ENCODE results near the gene KCNC4. TPM values are rescaled to one million over a fixed set of nuclear protein-coding genes. Genes with fewer than 3 reads are reported as not detected.

KCNC4 gene
- total RNA-seq, 2 experiments from 2014 or later = 5.6 to 17.8 TPM

DNA sequence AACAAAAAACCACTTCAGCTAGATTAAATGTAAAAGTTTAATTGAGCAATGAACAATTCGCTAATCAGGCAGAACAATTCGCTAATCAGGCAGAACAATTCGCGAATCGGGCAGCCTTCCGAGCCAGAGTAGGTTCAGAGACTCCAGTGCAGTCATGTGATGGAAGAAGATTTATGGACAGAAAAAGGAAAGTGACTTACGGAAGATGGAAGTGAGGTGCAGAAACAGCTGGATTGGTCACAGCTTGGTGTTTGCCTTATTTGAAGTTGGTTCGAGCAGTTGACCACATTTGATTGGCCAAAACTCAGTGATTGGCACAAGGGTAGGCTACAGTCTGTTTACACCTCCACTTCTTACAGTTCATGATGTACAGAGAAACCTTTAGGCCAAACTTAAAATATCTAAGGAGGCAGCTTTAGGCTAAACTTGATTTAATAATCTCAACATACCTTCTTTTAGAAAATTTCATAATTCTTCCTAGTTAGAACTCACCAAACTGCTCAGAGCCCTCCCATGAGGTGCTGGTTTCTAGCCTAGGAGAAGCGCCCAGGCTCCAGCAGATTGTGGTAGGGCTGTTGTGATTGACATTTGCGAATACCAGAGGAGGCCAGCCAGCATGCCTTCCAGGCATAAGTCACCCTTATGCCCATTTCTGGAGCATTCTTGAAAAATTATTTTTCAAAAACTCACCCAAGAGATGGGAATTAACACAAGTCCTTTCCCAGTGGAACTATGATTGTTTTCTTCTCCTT lies 22.8 kb upstream of the KCNC4 start:
- POLR2A ChIA-PET = interaction anchor here (0.7 kb wide), 1 partner anchor 321 kb away, joined by 3 read pairs; no protein-coding TSS in a partner anchor

DNA sequence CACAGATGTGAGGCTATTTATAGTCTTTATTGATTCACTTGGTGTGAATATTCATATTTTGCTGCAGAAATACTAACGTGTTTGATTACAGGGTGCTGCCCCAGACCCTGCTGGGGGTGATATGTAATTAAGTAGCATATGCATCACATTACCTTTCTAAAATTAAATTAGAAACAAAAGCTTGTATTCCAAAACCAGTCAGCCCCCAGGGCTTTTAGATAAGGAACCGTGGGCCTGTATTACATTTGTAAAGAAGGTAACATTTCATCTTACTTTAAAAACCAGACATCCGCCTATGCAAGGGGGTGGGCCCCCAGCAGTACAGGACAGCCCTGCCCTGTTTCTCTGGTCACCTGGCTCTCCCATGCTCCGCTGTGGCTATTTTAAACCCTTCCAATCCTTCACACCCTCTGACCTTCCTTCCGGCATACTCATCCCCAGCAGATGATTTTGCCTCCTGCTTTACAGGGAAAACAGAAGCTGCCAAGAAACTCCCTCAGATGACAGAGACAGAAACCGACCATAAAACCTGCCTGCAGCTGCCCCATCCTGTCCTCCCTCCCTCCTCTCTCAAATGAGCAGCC lies 22.0 kb upstream of the KCNC4 start:
- Histone ChIP-seq H3K4me1 (ENCODE audit: insufficient read depth, low read length, poor library complexity, severe bottlenecking) (no peaks in the 10 kb centered on the region), H3K27ac (ENCODE audit: low read depth, low read length, poor library complexity, severe bottlenecking) (no peak overlapping the region), H3K9me3 (ENCODE audit: low read length) (no peaks in the 10 kb centered on the region), H3K36me3 (ENCODE audit: insufficient read depth, low read length) (no peaks in the 10 kb centered on the region), H3K79me2 (ENCODE audit: insufficient read depth, low read depth, low read length) (no peaks in the 10 kb centered on the region), H4K20me1 (ENCODE audit: insufficient read depth, low read length) (no peaks in the 10 kb centered on the region), H3K9me2 (ENCODE audit: insufficient read depth, low read length) (no peaks in the 10 kb centered on the region), H2AFZ (ENCODE audit: low read length) (no peak overlapping the region), H3K4me3 (ENCODE audit: low read depth, low read length, poor library complexity, severe bottlenecking) (no peak overlapping the region), H3K4me2 (ENCODE audit: low read length) (no peak overlapping the region)
- ChIA-PET CTCF (ENCODE audit: unreplicated experiment) (no interaction called here), POLR2A (no interaction called here)
- intact Hi-C loops (cut with micrococcal nuclease; ENCODE audit: unreplicated experiment) = no loop called here
- DNase-seq (ENCODE audit: low spot score) = no peak
- TF ChIP-seq EZH2phosphoT487 (IDR thresholded peaks at IDR 0.05; ENCODE audit: borderline replicate concordance, low read depth, low read length) = no peak
- TF ChIP-seq, protein P1, sequence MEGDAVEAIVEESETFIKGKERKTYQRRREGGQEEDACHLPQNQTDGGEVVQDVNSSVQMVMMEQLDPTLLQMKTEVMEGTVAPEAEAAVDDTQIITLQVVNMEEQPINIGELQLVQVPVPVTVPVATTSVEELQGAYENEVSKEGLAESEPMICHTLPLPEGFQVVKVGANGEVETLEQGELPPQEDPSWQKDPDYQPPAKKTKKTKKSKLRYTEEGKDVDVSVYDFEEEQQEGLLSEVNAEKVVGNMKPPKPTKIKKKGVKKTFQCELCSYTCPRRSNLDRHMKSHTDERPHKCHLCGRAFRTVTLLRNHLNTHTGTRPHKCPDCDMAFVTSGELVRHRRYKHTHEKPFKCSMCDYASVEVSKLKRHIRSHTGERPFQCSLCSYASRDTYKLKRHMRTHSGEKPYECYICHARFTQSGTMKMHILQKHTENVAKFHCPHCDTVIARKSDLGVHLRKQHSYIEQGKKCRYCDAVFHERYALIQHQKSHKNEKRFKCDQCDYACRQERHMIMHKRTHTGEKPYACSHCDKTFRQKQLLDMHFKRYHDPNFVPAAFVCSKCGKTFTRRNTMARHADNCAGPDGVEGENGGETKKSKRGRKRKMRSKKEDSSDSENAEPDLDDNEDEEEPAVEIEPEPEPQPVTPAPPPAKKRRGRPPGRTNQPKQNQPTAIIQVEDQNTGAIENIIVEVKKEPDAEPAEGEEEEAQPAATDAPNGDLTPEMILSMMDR (conservative IDR thresholded peaks at IDR 0.05; ENCODE audit: low read length) = no peak
- BruUV-seq (replicated peaks) = no TSS peak

More for the DNA sequence above, 22.8 kb upstream of the KCNC4 start:
- BruUV-seq (replicated peaks) = no TSS peak
- intact Hi-C loops (cut with micrococcal nuclease; ENCODE audit: unreplicated experiment) = no loop called here
- H3K27ac ChIP-seq (ENCODE audit: low read depth, low read length, poor library complexity, severe bottlenecking) = no peak overlapping the region
- H3K4me1 ChIP-seq (ENCODE audit: insufficient read depth, low read length, poor library complexity, severe bottlenecking) = no peaks in the 10 kb centered on the region
- H3K9me2 ChIP-seq (ENCODE audit: insufficient read depth, low read length) = no peaks in the 10 kb centered on the region
- TF ChIP-seq, protein P1 (conservative IDR thresholded peaks at IDR 0.05; ENCODE audit: low read length) = no peak
- TF ChIP-seq EZH2phosphoT487 (IDR thresholded peaks at IDR 0.05; ENCODE audit: borderline replicate concordance, low read depth, low read length) = no peak
- H3K36me3 ChIP-seq (ENCODE audit: insufficient read depth, low read length) = no peaks in the 10 kb centered on the region
- H3K79me2 ChIP-seq (ENCODE audit: insufficient read depth, low read depth, low read length) = no peaks in the 10 kb centered on the region
- no peaks in the 10 kb centered on the region for H4K20me1 ChIP-seq (ENCODE audit: insufficient read depth, low read length)
- CTCF ChIA-PET (ENCODE audit: unreplicated experiment) = no interaction called here
- no peak overlapping the region for H2AFZ ChIP-seq (ENCODE audit: low read length)
- DNase-seq (ENCODE audit: low spot score) = no peak
- no peak overlapping the region for H3K4me3 ChIP-seq (ENCODE audit: low read depth, low read length, poor library complexity, severe bottlenecking)
- H3K9me3 ChIP-seq (ENCODE audit: low read length) = no peaks in the 10 kb centered on the region
- no peak overlapping the region for H3K4me2 ChIP-seq (ENCODE audit: low read length)

DNA sequence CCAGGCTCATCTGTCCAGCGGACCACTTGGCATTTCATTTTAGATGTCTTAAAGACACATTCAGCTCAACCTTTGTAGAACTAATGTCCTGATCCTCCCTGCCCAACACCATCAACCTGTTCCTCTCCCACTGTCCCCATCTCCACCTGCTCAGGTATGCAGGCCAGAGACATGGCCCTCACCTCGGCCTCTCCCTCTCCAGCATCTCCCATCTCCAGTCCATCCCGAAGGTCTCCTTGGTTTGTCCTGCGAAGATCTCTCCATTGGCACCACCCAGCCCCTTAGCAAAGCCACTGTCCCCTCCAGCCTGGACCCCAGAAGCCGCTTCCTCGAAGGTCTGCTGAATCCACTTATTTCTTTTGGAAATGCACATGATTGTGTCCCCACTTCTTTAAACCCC lies 20.9 kb upstream of the KCNC4 start:
- no peaks in the 10 kb centered on the region for H3K79me2 ChIP-seq (ENCODE audit: insufficient read depth, low read depth, low read length)
- no TSS peak for BruUV-seq (replicated peaks)
- DNase-seq (ENCODE audit: low spot score) = no peak
- H3K9me2 ChIP-seq (ENCODE audit: insufficient read depth, low read length) = no peaks in the 10 kb centered on the region
- no peak overlapping the region for H2AFZ ChIP-seq (ENCODE audit: low read length)
- H3K4me2 ChIP-seq (ENCODE audit: low read length) = no peak overlapping the region
- H3K4me1 ChIP-seq (ENCODE audit: insufficient read depth, low read length, poor library complexity, severe bottlenecking) = no peaks in the 10 kb centered on the region
- H3K4me3 ChIP-seq (ENCODE audit: low read depth, low read length, poor library complexity, severe bottlenecking) = no peak overlapping the region
- ChIA-PET POLR2A (no interaction called here), CTCF (ENCODE audit: unreplicated experiment) (no interaction called here)
- H3K9me3 ChIP-seq (ENCODE audit: low read length) = no peaks in the 10 kb centered on the region
- H4K20me1 ChIP-seq (ENCODE audit: insufficient read depth, low read length) = no peaks in the 10 kb centered on the region
- H3K27ac ChIP-seq (ENCODE audit: low read depth, low read length, poor library complexity, severe bottlenecking) = no peak overlapping the region
- TF ChIP-seq, protein P1 (conservative IDR thresholded peaks at IDR 0.05; ENCODE audit: low read length) = no peak
- no peak for TF ChIP-seq EZH2phosphoT487 (IDR thresholded peaks at IDR 0.05; ENCODE audit: borderline replicate concordance, low read depth, low read length)
- no peaks in the 10 kb centered on the region for H3K36me3 ChIP-seq (ENCODE audit: insufficient read depth, low read length)
- intact Hi-C loops (cut with micrococcal nuclease; ENCODE audit: unreplicated experiment) = no loop called here
